ENCODE results near the gene TCHP.

TCHP gene

DNA sequence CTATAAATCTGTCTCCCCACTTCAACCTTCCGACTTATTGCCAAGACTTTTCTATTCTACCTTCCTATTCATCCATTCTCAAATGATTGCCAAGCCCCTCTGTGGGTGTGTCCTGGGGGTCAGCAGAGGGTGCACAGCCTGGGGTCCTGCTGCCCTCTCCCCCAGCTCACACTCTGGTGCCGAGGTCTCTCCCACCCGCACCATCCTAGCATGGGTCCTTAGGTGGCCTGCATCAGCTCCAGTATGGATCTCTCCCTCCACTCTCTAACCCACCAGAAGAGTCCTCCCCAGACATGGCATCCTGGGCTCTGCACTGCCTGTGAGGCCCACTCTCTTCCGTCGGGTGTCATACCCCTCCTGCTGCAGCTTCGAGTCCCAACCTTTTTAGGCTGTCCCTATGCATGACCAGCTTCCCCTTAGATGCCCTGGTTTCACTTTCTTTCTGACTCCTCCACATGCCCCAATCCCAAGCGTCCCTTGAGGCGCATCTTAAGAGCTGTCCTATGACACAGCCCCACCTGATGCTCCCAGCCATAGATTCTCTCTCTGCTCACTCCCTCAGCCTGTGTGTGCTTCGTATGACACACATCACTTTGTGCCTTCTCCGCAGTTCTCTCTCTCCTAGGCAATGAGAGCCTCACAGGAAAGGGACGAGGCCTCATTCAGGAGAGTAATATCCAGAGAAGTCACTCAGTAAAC is 52.2 kb downstream of the TCHP start:
- H4K20me1 ChIP-seq, result peaks cover 16% of the 10 kb centered on the region
- no peak overlapping the region for H3K27ac ChIP-seq
- no peak for TF ChIP-seq Cebpa-rat (IDR thresholded peaks at IDR 0.05)
- H3K27me3 ChIP-seq, result no peaks in the 10 kb centered on the region
- 0 out of 2 replicates have a peak overlapping the region, but pooled peaks have one; percentile 3 for H3K9ac ChIP-seq
- no peaks in the 10 kb centered on the region for H3K9me3 ChIP-seq
- H3K4me2 ChIP-seq, result no peak overlapping the region
- no peak overlapping the region for H3K4me3 ChIP-seq
- peaks cover 11% of the 10 kb centered on the region for H3K4me1 ChIP-seq
- peaks cover 96% of the 10 kb centered on the region for H3K36me3 ChIP-seq

DNA sequence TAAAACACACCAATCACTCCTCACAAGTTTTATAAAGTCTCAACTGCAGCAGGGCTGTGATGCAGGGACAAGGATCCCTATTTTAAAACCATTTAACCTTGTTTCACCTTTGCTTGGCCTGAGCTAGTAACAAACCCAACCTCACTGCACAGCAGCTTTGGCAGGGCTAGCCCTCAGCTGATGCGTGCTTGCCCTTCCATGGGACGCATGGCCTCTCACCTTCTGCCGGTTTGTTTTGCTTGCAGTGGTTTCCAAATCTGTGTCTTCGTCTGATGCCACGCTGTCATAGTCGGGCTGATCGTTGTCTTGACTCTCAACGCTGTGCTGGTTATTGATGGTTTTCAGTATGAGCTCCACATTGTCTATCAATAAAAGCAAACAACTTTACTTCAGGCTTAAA is 52.8 kb downstream of the TCHP start:
- Histone ChIP-seq H3K9ac (no peak overlapping the region), H3K4me3 (no peak overlapping the region), H3K4me1 (peaks cover 5% of the 10 kb centered on the region), H3K4me2 (no peak overlapping the region), H3K27me3 (no peaks in the 10 kb centered on the region), H3K27ac (no peak overlapping the region), H3K36me3 (peaks cover 96% of the 10 kb centered on the region), H4K20me1 (peaks cover 16% of the 10 kb centered on the region), H3K9me3 (no peaks in the 10 kb centered on the region)
- no peak for TF ChIP-seq Cebpa-rat (IDR thresholded peaks at IDR 0.05)

DNA sequence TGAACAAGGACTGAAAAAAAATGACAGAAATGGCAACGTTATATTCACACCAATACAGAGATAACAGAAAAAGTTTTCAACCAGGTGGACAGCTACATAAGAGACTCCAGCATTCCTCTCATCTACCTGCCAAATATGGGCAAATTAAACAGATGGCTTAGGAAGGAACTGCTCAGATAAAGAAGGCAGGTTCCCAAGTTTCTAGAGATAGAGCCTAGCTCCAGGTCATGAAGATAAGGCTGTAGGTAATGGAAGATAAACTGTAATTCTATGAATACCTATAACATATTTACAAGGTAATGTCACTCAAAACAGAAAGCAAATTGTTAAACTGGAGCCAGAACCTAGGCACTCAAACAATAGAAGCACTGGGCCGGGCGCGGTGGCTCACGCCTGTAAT is 53.6 kb downstream of the TCHP start:
- no peaks in the 10 kb centered on the region for H3K9me3 ChIP-seq
- H3K4me2 ChIP-seq, result no peak overlapping the region
- no peak overlapping the region for H3K27ac ChIP-seq
- no peak for TF ChIP-seq Cebpa-rat (IDR thresholded peaks at IDR 0.05)
- peaks cover 96% of the 10 kb centered on the region for H3K36me3 ChIP-seq
- peaks cover 16% of the 10 kb centered on the region for H4K20me1 ChIP-seq
- no peaks in the 10 kb centered on the region for H3K4me1 ChIP-seq
- H3K4me3 ChIP-seq, result no peak overlapping the region
- no peak overlapping the region for H3K9ac ChIP-seq
- H3K27me3 ChIP-seq, result no peaks in the 10 kb centered on the region

DNA sequence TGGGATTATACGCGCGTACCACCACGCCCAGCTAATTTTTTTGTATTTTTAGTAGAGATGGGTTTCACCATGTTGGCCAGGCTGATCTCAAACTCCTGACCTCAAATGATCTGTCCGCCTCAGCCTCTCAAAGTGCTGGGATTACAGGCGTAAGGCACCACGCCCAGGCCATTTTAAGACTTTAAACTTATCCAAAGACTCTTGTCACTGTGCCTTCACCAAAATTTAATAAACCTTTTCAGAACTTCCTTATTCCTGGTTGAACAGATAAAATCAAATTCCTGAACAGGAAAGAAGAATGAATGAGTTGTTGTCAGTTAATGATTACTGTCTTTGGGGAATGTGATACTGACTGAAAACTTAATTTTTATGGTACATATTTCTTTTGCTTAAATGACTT is 58.3 kb downstream of the TCHP start:
- H3K36me3 ChIP-seq, result peaks cover 99% of the 10 kb centered on the region
- H3K27ac ChIP-seq, result no peak overlapping the region
- no peaks in the 10 kb centered on the region for H3K9me3 ChIP-seq
- H3K9ac ChIP-seq, result no peak overlapping the region
- no peak for TF ChIP-seq Cebpa-rat (IDR thresholded peaks at IDR 0.05)
- H3K4me1 ChIP-seq, result no peaks in the 10 kb centered on the region
- H3K27me3 ChIP-seq, result no peaks in the 10 kb centered on the region
- no peak overlapping the region for H3K4me3 ChIP-seq
- H4K20me1 ChIP-seq, result 0 out of 2 replicates have a peak, but pooled peaks cover 6% of the 10 kb centered on the region
- no peak overlapping the region for H3K4me2 ChIP-seq

DNA sequence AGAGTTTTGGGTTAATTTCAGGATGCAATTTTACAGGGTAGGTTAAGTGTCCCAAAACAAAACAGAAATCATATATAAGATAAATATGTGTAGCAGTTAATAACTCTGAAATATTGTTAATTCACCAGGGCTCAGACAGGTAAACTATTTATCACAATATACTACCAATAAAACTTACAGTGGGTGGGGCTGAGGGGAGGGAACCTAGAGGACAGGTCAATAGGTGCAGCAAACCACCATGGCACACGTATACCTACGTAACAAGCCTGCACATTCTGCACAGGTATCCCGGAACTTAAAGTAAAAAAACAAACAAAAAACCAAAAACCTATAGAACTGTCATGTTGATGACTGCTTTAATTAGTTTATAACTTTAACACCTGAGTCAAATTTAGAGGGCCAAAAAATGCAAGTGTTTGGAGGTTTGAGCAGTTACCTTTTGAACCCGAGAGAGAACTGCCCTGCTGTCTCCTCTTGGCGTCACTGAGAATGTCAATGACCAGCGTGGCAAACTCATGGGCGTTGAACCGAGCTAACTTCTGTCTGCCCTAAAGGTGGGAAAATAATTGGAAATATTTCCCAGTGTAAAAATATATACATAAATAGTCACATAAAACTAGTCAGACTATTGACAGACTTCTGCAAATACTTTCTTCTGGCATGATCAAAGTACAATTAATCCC is 59.5 kb downstream of the TCHP start:
- peaks cover 99% of the 10 kb centered on the region for H3K36me3 ChIP-seq
- no peak overlapping the region for H3K27ac ChIP-seq
- H3K9me3 ChIP-seq, result no peaks in the 10 kb centered on the region
- no peak overlapping the region for H3K4me3 ChIP-seq
- no peaks in the 10 kb centered on the region for H3K27me3 ChIP-seq
- no peaks in the 10 kb centered on the region for H3K4me1 ChIP-seq
- no peak overlapping the region for H3K4me2 ChIP-seq
- 0 out of 2 replicates have a peak, but pooled peaks cover 6% of the 10 kb centered on the region for H4K20me1 ChIP-seq
- no peak for TF ChIP-seq Cebpa-rat (IDR thresholded peaks at IDR 0.05)
- H3K9ac ChIP-seq, result no peak overlapping the region

DNA sequence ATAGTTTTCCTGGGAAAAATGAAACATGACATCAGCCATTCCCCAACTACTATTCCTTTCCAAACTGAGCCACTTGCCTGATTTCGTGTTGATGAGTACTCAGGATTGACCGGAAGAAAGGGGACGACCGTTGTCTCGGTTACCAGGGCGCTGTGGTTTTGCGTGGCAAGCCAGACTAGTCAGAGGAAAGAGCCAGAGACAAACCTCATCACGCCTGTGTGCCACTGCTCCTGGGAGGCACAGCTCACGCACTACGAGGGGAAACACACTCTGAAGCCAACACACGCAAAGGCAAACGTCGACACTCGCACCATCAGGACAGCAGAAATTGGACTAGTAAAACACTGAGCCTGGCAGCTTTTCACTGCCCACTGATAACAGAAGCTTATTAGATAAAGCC is 61.1 kb downstream of the TCHP start:
- no peak overlapping the region for H3K27ac ChIP-seq
- H3K27me3 ChIP-seq, result no peaks in the 10 kb centered on the region
- H3K4me3 ChIP-seq, result no peak overlapping the region
- TF ChIP-seq Cebpa-rat (IDR thresholded peaks at IDR 0.05), result no peak
- H3K9ac ChIP-seq, result no peak overlapping the region
- no peaks in the 10 kb centered on the region for H3K9me3 ChIP-seq
- H3K4me1 ChIP-seq, result no peaks in the 10 kb centered on the region
- peaks cover 12% of the 10 kb centered on the region; the same call in 1 of the 2 replicates for H4K20me1 ChIP-seq
- peaks cover 98% of the 10 kb centered on the region for H3K36me3 ChIP-seq
- H3K4me2 ChIP-seq, result no peak overlapping the region

DNA sequence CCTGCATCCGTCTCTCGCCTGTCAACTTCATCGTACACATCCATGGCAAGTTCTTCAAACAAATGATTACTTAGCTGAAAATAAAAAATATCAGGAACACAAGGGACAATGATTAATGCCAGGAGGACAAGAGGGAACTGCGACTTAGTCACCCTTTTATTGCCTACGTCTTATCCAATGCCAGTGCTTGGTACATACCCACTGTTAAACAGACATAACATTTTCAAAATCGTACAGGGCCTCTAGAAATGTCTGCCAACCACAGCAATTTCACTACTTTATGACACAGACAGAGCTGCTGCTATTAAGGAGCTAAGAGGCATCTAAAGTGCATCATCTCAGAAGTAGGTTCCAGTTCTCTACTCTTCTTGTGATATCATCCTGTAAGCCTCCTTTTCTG is 61.5 kb downstream of the TCHP start:
- Histone ChIP-seq H3K4me2 (no peak overlapping the region), H4K20me1 (peaks cover 12% of the 10 kb centered on the region; the same call in 1 of the 2 replicates), H3K36me3 (peaks cover 98% of the 10 kb centered on the region), H3K9me3 (no peaks in the 10 kb centered on the region), H3K27ac (no peak overlapping the region), H3K4me3 (no peak overlapping the region), H3K9ac (no peak overlapping the region), H3K4me1 (no peaks in the 10 kb centered on the region), H3K27me3 (no peaks in the 10 kb centered on the region)
- no peak for TF ChIP-seq Cebpa-rat (IDR thresholded peaks at IDR 0.05)

DNA sequence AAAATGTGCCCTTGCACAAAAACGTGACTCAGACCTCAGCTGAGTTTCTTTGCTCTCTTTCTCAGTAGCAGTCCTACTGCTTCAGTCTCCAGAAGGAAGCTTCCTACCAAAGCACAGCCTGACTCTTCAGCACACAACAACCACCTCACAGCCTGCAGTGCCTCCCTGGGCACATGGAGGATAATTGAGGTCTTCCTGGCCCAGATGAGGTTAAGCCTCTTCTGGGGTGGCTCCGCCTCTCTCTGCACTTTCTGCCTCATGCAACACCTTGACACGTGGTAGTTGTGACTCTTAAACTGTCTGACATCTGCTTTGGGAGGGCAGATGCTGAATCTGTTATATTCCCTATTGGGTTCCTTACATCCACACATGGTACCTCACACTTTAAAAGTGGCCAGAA is 62.3 kb downstream of the TCHP start:
- peaks cover 98% of the 10 kb centered on the region for H3K36me3 ChIP-seq
- no peak overlapping the region for H3K4me2 ChIP-seq
- peaks cover 12% of the 10 kb centered on the region; the same call in 1 of the 2 replicates for H4K20me1 ChIP-seq
- H3K9me3 ChIP-seq, result no peaks in the 10 kb centered on the region
- H3K9ac ChIP-seq, result no peak overlapping the region
- TF ChIP-seq Cebpa-rat (IDR thresholded peaks at IDR 0.05), result no peak
- no peak overlapping the region for H3K27ac ChIP-seq
- H3K27me3 ChIP-seq, result no peaks in the 10 kb centered on the region
- no peak overlapping the region for H3K4me3 ChIP-seq
- no peaks in the 10 kb centered on the region for H3K4me1 ChIP-seq

DNA sequence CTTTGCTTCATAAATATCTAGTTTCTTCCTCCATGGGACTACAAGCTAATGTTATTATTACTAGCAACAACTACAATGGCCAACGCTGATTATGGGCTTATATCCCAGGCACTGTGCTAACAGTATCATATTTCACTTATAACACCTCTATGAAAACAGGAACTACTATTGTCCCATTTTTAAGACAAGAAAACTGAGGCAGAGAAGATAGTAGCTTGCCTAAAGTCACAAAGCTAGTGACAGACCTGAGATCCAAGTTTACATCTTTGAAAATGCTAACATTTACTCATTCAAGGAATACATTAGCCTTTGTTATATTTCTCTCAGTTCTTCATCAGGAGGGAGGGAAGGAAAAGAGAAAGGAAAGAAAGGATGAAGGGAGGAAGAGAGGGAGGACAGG is 63.3 kb downstream of the TCHP start:
- no peak overlapping the region for H3K4me3 ChIP-seq
- H3K9ac ChIP-seq, result no peak overlapping the region
- no peak overlapping the region for H3K4me2 ChIP-seq
- no peak for TF ChIP-seq Cebpa-rat (IDR thresholded peaks at IDR 0.05)
- peaks cover 12% of the 10 kb centered on the region; the same call in 1 of the 2 replicates for H4K20me1 ChIP-seq
- H3K27ac ChIP-seq, result no peak overlapping the region
- H3K27me3 ChIP-seq, result no peaks in the 10 kb centered on the region
- H3K36me3 ChIP-seq, result peaks cover 99% of the 10 kb centered on the region
- no peaks in the 10 kb centered on the region for H3K9me3 ChIP-seq
- H3K4me1 ChIP-seq, result no peaks in the 10 kb centered on the region

DNA sequence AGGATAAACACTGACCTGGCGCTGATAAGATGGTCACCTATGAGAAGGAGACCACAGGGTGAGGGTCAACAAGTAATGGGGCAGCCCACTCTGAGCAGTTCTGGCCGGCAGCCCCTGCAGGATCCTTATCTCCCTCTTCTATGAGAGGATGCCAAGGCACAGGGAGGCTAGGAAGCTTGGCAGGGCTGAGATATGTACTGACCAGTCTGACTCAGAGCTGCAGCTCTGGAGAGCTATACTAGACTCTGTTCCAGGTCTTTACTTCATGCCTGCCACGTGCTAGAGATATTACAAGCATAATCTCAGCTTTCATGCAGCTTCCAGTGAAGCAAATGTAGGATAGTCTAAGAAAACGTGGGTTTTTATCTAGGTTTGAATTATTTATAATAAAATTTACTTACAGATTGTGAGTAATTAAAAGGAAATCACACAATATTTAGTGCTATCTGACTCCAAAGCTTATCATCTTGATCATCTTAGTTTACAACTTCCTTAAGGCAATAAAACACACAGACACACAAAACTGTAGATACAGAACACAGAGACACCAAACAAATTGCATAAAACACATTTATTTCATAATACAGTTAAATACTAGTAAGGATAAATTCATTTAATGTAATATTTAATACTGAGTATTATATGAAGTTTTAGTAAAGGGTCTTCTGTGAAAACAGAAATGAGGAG is 63.8 kb downstream of the TCHP start:
- H3K9ac ChIP-seq, result no peak overlapping the region
- no peak overlapping the region for H3K4me3 ChIP-seq
- H3K36me3 ChIP-seq, result peaks cover 99% of the 10 kb centered on the region
- no peaks in the 10 kb centered on the region for H3K27me3 ChIP-seq
- H3K27ac ChIP-seq, result no peak overlapping the region
- no peak overlapping the region for H3K4me2 ChIP-seq
- H3K9me3 ChIP-seq, result no peaks in the 10 kb centered on the region
- H3K4me1 ChIP-seq, result no peaks in the 10 kb centered on the region
- peaks cover 12% of the 10 kb centered on the region; the same call in 1 of the 2 replicates for H4K20me1 ChIP-seq
- no peak for TF ChIP-seq Cebpa-rat (IDR thresholded peaks at IDR 0.05)

Data from BLaER1 (cell line).